K562 (cell line): ENCODE data around the gene PSRC1. TPM values are rescaled to one million over a fixed set of nuclear protein-coding genes. Genes with fewer than 3 reads are reported as not detected.

Experiments
- EGR1 ChIP-seq: fragments of 450-650 bp; conservative IDR thresholded peaks from 2 replicates; pipeline ENCODE4 v1.6.1; 2017; ENCODE audit warnings: mild to moderate bottlenecking
- MAFG ChIP-seq: fragments of 450-650 bp; conservative IDR thresholded peaks from 2 replicates; pipeline ENCODE4 v1.6.1; 2016; ENCODE audit warnings: missing genetic modification characterization, missing compliant biosample characterization
- TARDBP ChIP-seq: fragments of 450-650 bp; IDR thresholded peaks from 2 replicates; pipeline ENCODE4 v1.6.1; 2016
- THRAP3 ChIP-seq: fragments of 450-650 bp; IDR thresholded peaks from 2 replicates; pipeline ENCODE4 v1.6.1; 2016; ENCODE audit warnings: mild to moderate bottlenecking, inconsistent platforms, borderline replicate concordance
- ZNF561 ChIP-seq: fragments of 450-650 bp; formaldehyde crosslinking; conservative IDR thresholded peaks from 2 replicates; pipeline ENCODE4 v1.4.0; 2020; ENCODE audit warnings: mild to moderate bottlenecking, moderate library complexity
- polyA plus RNA-seq, 8 experiments: library from polyadenylated mRNA; depleted of rRNA in 4 of 8; stranded (reverse) in 5 of 8; unstranded in 3 of 8; fragments of >200 nt; fragmentation: Nextera tagmentation in 2 of 8; fragmentation: Illumina TruSeq in 1 of 8; extraction: Ambion mirVana in 2 of 8; extraction: Trizol in 1 of 8; gene quantifications; 2 replicates each; pipeline versions ENCODE4 v1.2.1 to v1.2.3, GENCODE V29; 2011 to 2014; ENCODE audit warnings: inconsistent platforms in 1 of 8, missing spikeins in 1 of 8
- total RNA-seq, 7 experiments: library from RNA; depleted of rRNA in 6 of 7; stranded (reverse); fragments of >200 nt in 6 of 7; fragmentation: Illumina TruSeq in 2 of 7; extraction: Trizol in 2 of 7; gene quantifications; 2 replicates each; pipeline versions ENCODE4 v1.2.1 to v1.2.3, GENCODE V29; 2011 to 2021; ENCODE audit warnings: low replicate concordance in 1 of 7
- TF ChIP-seq, protein P1 (sequence below), 2 experiments: fragments of 450-650 bp; IDR thresholded peaks; 2 replicates each; pipeline ENCODE4 v1.6.1; 2016; ENCODE audit warnings: mild to moderate bottlenecking in 2 of 2, borderline replicate concordance in 1 of 2, low read depth in 1 of 2, moderate library complexity in 1 of 2
- TF ChIP-seq, protein P2 (sequence below): fragments of 200-800 bp; sonication (Bioruptor generic); IDR thresholded peaks from 2 replicates; pipeline ENCODE4 v1.6.1; 2016; ENCODE audit warnings: missing genetic modification characterization, missing compliant biosample characterization
- TF ChIP-seq, protein P3 (sequence below): sonication (generic); formaldehyde crosslinking; IDR thresholded peaks from 2 replicates; pipeline ENCODE4 v1.8.1; 2022; ENCODE audit warnings: missing genetic modification reagents
- TF ChIP-seq, protein P4 (sequence below): sonication (generic); formaldehyde crosslinking; IDR thresholded peaks from 2 replicates; pipeline ENCODE4 v1.8.1; 2023; ENCODE audit warnings: mild to moderate bottlenecking, missing genetic modification reagents

Gene PSRC1
- total and polyA plus RNA-seq, 9 of the 15 experiments (the other 6 are each of a cell fraction or from before 2014, with no cell fraction given) = 6.5 to 65.2 (median 39.3) TPM

DNA sequence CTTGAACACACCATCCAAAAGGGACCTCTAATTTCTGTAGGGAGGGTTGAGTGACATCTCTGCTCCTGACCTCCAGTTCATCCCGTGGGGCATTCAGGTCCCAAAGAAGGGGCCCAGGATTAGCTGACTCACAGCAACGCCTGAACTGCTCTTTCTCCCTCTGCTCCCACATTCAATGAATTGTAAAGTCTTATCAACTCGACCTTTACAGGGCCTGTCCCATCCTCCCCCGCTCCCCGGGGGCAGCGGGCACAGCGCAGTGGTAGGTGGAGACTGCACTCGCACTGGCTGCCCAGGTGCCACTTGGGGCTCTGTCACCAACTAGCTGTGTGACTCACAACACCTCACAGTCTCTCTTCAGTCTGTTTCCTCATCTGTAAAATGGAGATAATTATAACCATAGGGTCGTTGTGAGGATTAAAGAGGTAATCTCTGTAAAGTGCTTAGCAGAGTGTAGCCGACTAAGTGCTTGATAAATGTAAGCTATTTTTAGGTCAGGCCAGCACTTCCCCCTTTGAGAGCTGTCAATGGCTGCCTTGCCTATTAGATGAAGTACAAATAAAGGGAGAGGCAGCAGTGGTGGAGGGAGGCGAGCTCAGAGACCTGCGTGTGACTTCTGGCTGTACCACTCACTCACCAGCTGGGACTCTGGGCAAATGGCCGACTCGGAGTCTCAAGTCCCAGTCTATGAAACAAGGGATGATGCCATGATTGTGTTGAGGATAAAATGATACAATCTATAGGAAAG, 24.5 kb upstream of the PSRC1 start (continued):
- TF ChIP-seq, protein P1, sequence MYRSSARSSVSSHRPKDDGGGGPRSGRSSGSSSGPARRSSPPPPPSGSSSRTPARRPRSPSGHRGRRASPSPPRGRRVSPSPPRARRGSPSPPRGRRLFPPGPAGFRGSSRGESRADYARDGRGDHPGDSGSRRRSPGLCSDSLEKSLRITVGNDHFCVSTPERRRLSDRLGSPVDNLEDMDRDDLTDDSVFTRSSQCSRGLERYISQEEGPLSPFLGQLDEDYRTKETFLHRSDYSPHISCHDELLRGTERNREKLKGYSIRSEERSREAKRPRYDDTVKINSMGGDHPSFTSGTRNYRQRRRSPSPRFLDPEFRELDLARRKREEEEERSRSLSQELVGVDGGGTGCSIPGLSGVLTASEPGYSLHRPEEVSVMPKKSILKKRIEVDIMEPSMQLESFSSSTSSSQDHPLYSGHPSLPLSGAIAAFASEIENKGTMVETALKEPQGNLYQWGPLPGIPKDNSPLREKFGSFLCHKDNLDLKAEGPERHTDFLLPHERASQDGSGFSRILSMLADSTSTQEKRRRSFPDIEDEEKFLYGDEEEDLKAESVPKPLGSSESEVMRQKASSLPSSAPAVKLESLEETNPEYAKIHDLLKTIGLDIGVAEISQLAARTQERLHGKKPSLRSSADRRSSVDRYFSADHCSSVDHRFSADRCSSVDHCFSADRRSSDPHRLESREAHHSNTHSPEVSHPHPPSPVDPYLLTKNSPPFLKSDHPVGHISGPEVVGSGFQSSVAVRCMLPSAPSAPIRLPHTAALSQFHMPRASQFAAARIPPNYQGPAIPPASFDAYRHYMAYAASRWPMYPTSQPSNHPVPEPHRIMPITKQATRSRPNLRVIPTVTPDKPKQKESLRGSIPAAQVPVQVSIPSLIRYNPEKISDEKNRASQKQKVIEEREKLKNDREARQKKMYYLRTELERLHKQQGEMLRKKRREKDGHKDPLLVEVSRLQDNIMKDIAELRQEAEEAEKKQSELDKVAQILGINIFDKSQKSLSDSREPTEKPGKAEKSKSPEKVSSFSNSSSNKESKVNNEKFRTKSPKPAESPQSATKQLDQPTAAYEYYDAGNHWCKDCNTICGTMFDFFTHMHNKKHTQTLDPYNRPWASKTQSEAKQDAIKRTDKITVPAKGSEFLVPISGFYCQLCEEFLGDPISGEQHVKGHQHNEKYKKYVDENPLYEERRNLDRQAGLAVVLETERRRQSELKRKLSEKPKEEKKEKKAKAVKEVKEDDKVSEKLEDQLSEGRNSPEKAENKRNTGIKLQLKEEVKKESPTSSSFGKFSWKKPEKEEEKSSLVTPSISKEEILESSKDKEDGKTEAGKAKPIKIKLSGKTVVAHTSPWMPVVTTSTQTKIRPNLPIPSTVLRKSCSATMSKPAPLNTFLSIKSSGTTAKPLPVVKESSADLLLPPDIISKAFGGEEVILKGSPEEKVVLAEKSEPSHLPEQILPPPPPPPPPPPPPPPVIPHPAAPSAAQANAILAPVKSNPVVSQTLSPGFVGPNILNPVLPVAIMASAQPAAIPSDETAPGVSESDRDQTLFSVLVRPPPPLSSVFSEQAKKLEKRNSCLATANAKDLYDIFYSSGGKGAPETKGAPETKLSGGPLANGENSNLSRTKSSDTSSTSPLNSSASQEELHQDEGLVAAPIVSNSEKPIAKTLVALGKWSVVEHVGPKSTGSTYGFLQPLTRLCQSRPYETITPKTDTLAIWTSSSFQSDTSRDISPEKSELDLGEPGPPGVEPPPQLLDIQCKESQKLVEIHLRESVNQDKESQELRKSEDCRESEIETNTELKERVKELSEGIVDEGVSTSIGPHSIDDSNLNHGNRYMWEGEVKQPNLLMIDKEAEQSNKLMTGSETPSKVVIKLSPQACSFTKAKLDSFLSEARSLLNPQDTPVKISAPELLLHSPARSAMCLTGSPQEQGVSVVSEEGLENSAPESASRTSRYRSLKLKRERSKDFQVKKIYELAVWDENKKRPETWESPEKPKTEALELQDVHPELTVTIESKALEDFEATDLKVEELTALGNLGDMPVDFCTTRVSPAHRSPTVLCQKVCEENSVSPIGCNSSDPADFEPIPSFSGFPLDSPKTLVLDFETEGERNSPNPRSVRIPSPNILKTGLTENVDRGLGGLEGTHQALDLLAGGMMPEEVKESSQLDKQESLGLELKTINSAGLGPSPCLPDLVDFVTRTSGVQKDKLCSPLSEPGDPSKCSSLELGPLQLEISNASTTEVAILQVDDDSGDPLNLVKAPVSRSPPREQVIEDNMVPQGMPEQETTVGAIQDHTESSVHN (IDR thresholded peaks at IDR 0.05; ENCODE audit: borderline replicate concordance in 1 of 2, low read depth in 1 of 2) = no peak
- TF ChIP-seq, protein P2, sequence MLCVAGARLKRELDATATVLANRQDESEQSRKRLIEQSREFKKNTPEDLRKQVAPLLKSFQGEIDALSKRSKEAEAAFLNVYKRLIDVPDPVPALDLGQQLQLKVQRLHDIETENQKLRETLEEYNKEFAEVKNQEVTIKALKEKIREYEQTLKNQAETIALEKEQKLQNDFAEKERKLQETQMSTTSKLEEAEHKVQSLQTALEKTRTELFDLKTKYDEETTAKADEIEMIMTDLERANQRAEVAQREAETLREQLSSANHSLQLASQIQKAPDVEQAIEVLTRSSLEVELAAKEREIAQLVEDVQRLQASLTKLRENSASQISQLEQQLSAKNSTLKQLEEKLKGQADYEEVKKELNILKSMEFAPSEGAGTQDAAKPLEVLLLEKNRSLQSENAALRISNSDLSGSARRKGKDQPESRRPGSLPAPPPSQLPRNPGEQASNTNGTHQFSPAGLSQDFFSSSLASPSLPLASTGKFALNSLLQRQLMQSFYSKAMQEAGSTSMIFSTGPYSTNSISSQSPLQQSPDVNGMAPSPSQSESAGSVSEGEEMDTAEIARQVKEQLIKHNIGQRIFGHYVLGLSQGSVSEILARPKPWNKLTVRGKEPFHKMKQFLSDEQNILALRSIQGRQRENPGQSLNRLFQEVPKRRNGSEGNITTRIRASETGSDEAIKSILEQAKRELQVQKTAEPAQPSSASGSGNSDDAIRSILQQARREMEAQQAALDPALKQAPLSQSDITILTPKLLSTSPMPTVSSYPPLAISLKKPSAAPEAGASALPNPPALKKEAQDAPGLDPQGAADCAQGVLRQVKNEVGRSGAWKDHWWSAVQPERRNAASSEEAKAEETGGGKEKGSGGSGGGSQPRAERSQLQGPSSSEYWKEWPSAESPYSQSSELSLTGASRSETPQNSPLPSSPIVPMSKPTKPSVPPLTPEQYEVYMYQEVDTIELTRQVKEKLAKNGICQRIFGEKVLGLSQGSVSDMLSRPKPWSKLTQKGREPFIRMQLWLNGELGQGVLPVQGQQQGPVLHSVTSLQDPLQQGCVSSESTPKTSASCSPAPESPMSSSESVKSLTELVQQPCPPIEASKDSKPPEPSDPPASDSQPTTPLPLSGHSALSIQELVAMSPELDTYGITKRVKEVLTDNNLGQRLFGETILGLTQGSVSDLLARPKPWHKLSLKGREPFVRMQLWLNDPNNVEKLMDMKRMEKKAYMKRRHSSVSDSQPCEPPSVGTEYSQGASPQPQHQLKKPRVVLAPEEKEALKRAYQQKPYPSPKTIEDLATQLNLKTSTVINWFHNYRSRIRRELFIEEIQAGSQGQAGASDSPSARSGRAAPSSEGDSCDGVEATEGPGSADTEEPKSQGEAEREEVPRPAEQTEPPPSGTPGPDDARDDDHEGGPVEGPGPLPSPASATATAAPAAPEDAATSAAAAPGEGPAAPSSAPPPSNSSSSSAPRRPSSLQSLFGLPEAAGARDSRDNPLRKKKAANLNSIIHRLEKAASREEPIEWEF (CRISPR knock-in tag) = 0 out of 2 replicates have a peak, but pooled peaks have one; percentile 41
- peak; percentile 70 for TF ChIP-seq MAFG (tag)
- TF ChIP-seq THRAP3 = no peak
- TF ChIP-seq TARDBP = 0 out of 2 replicates have a peak, but pooled peaks have one; percentile 16
- TF ChIP-seq EGR1 = peak; percentile 85
- TF ChIP-seq, protein P3, sequence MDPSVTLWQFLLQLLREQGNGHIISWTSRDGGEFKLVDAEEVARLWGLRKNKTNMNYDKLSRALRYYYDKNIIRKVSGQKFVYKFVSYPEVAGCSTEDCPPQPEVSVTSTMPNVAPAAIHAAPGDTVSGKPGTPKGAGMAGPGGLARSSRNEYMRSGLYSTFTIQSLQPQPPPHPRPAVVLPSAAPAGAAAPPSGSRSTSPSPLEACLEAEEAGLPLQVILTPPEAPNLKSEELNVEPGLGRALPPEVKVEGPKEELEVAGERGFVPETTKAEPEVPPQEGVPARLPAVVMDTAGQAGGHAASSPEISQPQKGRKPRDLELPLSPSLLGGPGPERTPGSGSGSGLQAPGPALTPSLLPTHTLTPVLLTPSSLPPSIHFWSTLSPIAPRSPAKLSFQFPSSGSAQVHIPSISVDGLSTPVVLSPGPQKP (CRISPR knock-in tag) = no peak
- TF ChIP-seq, protein P4, sequence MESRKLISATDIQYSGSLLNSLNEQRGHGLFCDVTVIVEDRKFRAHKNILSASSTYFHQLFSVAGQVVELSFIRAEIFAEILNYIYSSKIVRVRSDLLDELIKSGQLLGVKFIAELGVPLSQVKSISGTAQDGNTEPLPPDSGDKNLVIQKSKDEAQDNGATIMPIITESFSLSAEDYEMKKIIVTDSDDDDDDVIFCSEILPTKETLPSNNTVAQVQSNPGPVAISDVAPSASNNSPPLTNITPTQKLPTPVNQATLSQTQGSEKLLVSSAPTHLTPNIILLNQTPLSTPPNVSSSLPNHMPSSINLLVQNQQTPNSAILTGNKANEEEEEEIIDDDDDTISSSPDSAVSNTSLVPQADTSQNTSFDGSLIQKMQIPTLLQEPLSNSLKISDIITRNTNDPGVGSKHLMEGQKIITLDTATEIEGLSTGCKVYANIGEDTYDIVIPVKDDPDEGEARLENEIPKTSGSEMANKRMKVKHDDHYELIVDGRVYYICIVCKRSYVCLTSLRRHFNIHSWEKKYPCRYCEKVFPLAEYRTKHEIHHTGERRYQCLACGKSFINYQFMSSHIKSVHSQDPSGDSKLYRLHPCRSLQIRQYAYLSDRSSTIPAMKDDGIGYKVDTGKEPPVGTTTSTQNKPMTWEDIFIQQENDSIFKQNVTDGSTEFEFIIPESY (CRISPR knock-in tag) = 0 out of 2 replicates have a peak, but pooled peaks have one; percentile 27
- no peak for TF ChIP-seq ZNF561
